Measurements from ENCODE around the gene HIGD2A. TPM values are rescaled to one million over a fixed set of nuclear protein-coding genes. Genes with fewer than 3 reads are reported as not detected.
A peak's percentile ranks its signal among the peaks of the same experiment; 100 is the strongest.

HIGD2A gene, protein sequence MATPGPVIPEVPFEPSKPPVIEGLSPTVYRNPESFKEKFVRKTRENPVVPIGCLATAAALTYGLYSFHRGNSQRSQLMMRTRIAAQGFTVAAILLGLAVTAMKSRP
- total RNA-seq (ENCODE audit: insufficient read depth, low replicate concordance), result 37.8 TPM

GRCh38 chr5:176388444-176389134 lies at the start of gene HIGD2A, which contains the start of gene NOP16:
Gene HIGD2A (plus strand): TSS chr5:176388751. CDS start chr5:176388820, 69 bp downstream.
Gene NOP16 (minus strand): TSS chr5:176388598. CDS start chr5:176388539, 59 bp downstream.
- peak; percentile 100 for DNase-seq (ENCODE audit: low spot score)

DNA sequence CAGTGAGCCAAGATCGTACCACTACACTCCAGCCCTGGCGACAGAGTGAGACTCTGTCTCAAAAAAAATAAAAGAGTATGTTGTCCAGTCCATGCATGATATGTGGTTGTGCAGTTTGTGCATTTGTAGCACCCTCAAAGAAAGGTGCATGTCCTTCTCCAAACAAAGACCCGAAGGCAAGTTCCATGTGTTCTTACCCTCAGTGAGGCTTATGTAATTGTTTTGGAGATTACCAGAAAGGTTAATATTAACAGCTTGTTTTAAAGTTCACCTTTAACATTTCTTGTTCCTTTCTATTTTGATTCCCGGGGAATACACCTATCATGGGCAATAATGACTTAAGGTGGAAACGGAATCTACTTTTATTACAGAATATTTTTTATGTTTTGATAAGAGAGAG lies 49.2 kb upstream of the HIGD2A start:
- DNase-seq (ENCODE audit: low spot score), result no peak

DNA sequence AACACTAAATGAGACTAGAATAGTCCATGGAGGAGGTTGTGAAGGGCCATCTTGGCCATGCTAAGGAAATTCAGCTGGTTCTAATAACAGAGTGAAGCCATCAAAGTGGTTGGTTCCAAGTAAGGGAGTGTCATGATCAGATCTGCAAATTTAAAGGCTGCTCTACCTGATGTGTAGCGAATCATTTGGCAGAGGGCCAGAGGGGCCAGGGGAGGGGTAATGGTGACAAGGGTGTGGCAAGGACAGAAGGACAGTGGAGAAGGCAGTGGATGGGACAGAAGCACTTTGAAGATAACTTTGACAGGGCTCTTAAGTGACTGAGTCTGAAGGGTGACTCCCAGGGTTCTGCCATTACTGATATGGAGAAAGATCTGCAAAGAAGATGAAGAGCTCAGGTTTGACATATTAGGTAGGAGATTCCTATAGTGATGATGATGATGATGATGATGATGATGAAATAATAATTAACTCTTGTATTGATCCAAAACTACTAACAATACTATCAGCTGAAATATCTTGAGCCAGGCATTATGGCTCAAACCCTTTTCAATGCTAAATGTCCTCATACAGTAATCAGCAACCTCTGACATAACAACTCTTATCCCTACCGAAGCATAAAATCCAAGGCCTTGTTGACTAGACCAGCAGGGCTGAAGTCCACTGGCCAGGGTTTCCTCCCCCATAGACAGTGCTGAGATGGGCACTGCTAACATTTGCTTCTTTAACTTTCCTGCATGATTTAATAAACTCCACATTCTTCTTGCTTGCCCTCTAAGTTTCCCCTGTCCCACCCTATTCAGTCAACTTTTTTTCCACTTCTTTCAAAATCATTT lies 47.0 kb upstream of the HIGD2A start:
- DNase-seq (ENCODE audit: low spot score), result no peak

- DNase-seq (ENCODE audit: low spot score), result no peak
Observed at GRCh38 chr5:176342158-176342483, 46.4 kb upstream of the HIGD2A start.

- no peak for DNase-seq (ENCODE audit: low spot score)
Observed at GRCh38 chr5:176342766-176343458, 45.6 kb upstream of the HIGD2A start.

DNA sequence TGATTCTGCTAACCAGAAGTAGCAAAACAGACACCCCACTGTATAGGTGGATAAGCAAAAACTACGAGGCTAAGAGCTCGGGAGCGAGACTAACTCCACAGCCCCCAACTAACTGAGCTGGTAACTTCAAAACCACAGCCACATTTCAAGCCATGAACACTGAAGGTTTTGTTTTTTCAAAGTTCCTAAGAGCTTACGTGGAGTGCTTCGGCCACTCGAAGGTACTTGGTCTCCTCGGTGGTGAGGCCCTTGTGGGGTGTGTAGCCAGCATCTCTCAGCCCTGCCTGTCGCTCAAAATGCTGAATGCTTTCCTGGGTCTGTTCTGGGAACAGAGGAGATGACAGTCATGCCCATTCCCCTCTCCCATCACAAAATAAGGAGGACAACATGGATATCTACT lies 38.1 kb upstream of the HIGD2A start:
- no peak for DNase-seq (ENCODE audit: low spot score)

GRCh38 chr5:176352116-176352878 lies 36.3 kb upstream of the HIGD2A start:
- DNase-seq (ENCODE audit: low spot score), result no peak

DNA sequence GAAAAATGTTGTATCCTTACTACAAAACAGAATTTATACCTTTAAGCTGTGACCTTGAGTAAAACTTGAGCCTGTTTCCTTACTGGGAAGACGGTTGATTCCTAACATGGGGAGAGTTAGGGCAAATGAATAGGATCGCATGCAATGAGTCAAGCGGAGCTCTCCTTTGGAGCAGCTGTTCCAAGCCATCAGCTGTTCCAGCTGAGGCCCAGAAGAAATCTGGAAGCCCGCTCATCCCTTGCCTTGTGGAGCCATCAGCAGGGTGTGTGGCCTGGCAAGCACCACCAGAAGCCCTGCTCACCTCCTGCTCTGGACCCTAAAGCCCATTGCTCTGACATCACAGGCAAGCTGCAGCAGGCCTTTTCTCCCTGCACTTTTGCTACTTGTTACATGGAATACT lies 35.0 kb upstream of the HIGD2A start:
- DNase-seq (ENCODE audit: low spot score), result no peak

GRCh38 chr5:176355400-176356178 lies 33.0 kb upstream of the HIGD2A start:
- DNase-seq (ENCODE audit: low spot score), result no peak

GRCh38 chr5:176356179-176356566 lies 32.4 kb upstream of the HIGD2A start:
- no peak for DNase-seq (ENCODE audit: low spot score)

- DNase-seq (ENCODE audit: low spot score), result no peak
Observed at GRCh38 chr5:176359658-176360057, 28.9 kb upstream of the HIGD2A start.

GRCh38 chr5:176360894-176361436 lies 27.6 kb upstream of the HIGD2A start:
- DNase-seq (ENCODE audit: low spot score), result peak; percentile 5

- peak; percentile 96 for DNase-seq (ENCODE audit: low spot score)
Observed at GRCh38 chr5:176361437-176362232, 26.9 kb upstream of the HIGD2A start, which contains the start of gene KIAA1191. Gene KIAA1191 (minus strand): TSS chr5:176361764. CDS start chr5:176359508, 2,256 bp downstream.

DNA sequence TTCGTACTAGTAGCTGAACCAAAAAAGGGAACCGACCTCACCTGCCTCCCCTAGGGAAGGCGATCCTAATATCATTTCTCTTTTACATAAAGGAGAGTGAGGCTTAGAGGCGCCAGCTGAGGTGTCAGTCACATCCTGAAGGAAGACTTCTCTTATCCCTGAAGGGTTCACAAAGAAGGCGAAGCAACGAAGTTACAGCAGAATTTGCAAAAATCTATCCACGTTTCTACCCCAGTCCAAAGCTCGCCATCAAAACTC lies 26.4 kb upstream of the HIGD2A start:
- DNase-seq (ENCODE audit: low spot score), result no peak

DNA sequence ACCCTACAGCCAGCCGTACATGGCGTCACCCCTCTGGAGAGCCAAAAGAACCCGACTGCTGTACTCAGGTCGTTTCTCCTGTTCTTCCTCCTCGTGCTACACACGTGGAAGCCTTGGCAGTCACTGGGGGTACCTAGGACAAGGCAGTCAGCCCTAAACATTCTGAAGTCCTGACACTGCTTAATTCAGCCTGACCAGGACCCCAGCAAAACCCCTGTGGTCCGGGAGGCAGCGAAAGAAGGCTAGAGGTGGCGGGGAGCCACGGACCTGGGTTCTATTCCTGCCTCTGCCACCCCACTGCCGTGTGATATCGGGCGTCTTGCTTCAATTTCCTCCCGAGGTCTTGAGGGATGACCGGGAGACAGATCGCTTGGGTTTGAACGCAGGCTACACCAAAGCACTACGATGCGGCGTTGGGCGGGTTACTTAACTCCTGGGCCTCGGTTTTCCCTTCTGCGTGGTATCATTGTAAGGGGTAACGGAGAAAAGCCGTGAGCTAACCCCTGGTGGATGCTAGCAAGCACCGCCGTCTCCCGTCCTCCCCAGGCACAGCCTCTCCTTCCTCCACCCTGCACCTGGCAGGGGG lies 23.7 kb upstream of the HIGD2A start:
- no peak for DNase-seq (ENCODE audit: low spot score)

DNA sequence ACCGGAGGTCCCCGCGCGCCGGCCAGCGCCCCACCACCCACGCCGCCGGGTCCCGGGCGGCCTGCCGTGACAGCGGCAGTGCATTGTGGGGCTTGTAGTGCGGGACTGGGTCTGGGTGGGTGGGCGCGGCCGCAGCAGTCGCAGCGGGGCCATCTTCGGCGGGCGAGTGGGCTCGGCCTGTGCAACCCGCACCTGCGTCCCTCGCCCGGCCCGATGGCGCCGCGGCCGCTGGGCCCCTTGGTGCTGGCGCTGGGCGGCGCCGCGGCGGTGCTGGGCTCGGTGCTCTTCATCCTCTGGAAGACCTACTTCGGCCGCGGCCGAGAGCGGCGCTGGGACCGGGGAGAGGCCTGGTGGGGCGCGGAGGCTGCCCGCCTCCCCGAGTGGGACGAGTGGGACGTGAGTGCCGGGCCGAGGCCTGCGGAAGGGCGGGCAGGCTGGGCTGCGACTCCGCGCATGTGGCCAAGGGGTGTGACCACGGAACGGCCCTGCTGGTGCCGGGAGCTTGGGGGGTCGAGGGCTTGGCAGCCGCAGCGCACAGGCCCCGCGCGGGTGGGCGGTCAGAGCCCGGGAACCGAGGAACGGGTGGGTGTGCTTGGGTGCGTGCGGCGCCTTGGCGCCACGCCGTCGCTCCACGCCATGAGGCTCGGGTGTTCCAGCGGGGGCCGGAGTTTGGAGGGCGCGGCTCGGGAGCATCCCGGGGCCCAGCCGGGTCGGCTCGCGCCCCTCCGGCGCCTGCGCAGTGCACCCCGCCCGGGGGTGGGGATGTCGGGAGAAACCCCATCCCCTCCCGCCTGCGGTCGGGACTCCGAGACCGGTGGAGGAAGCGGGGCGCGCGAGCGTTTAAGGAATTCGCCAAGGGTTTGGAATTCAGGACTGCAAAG lies 23.0 kb upstream of the HIGD2A start, which contains the start of gene ARL10:
TSS of gene ARL10 (plus strand) at position 137 of the 881 bp plus-strand sequence. CDS start at position 214, 77 bp downstream.
- peak; percentile 76 for DNase-seq (ENCODE audit: low spot score)

- DNase-seq (ENCODE audit: low spot score), result no peak
Observed at GRCh38 chr5:176366232-176366894, 22.2 kb upstream of the HIGD2A start.
